ENCODE measurements around the gene CLTCL1.

Gene CLTCL1

GRCh38 chr22:19181786-19182471 lies 109.6 kb downstream of the CLTCL1 start:
- DNase-seq, result no peak
- Mint-ChIP-seq H3K4me1 (ENCODE audit: low read depth in 2 of 2) (peaks cover 11 to 16% of the 10 kb centered on the region in 2 donors), H3K27me3 (peaks cover 0 to 10% of the 10 kb centered on the region in 2 donors), H3K36me3 (ENCODE audit: insufficient read depth) (peaks cover 6% of the 10 kb centered on the region), H3K4me3 (no peak overlapping the region), H3K9me3 (no peaks in the 10 kb centered on the region), H3K27ac (peak overlapping the region in 1 of 2 donors; percentile 66)
- ATAC-seq (replicated peaks), result no peak

GRCh38 chr22:19180740-19181410 lies 110.6 kb downstream of the CLTCL1 start:
- H3K27me3 Mint-ChIP-seq, result peaks cover 0 to 10% of the 10 kb centered on the region in 2 donors
- no peaks in the 10 kb centered on the region for H3K9me3 Mint-ChIP-seq
- peaks cover 12 to 21% of the 10 kb centered on the region in 2 donors for H3K4me1 Mint-ChIP-seq (ENCODE audit: low read depth in 2 of 2)
- ATAC-seq (replicated peaks), result no peak
- H3K36me3 Mint-ChIP-seq (ENCODE audit: insufficient read depth), result peaks cover 4% of the 10 kb centered on the region
- H3K27ac Mint-ChIP-seq, result peak overlapping the region; percentile 12 to 26
- no peak for DNase-seq
- no peak overlapping the region for H3K4me3 Mint-ChIP-seq

GRCh38 chr22:19180234-19180633 lies 111.3 kb downstream of the CLTCL1 start:
- H3K27me3 Mint-ChIP-seq, result peaks cover 0 to 10% of the 10 kb centered on the region in 2 donors
- DNase-seq, result no peak
- H3K9me3 Mint-ChIP-seq, result no peaks in the 10 kb centered on the region
- H3K27ac Mint-ChIP-seq, result no peak overlapping the region
- H3K4me3 Mint-ChIP-seq, result no peak overlapping the region
- no peak for ATAC-seq (replicated peaks)
- peaks cover 12 to 21% of the 10 kb centered on the region in 2 donors for H3K4me1 Mint-ChIP-seq (ENCODE audit: low read depth in 2 of 2)
- H3K36me3 Mint-ChIP-seq (ENCODE audit: insufficient read depth), result peaks cover 7% of the 10 kb centered on the region

GRCh38 chr22:19179497-19180048 lies 111.9 kb downstream of the CLTCL1 start:
- peaks cover 0 to 4% of the 10 kb centered on the region in 2 donors for H3K27me3 Mint-ChIP-seq
- peak overlapping the region; percentile 62 to 70 for H3K27ac Mint-ChIP-seq
- peaks cover 12 to 21% of the 10 kb centered on the region in 2 donors for H3K4me1 Mint-ChIP-seq (ENCODE audit: low read depth in 2 of 2)
- H3K4me3 Mint-ChIP-seq, result peak overlapping the region; percentile 81 to 83
- peaks cover 7% of the 10 kb centered on the region for H3K36me3 Mint-ChIP-seq (ENCODE audit: insufficient read depth)
- peak in 1 of 3 experiments; percentile 23 for DNase-seq
- peak; percentile 52 for ATAC-seq (replicated peaks)
- H3K9me3 Mint-ChIP-seq, result no peaks in the 10 kb centered on the region

- Mint-ChIP-seq H3K9me3 (no peaks in the 10 kb centered on the region), H3K27ac (peak within 1 kb of the TSS; percentile 62 to 70), H3K4me3 (peak within 1 kb of the TSS; percentile 81 to 83), H3K36me3 (ENCODE audit: insufficient read depth) (peaks cover 7% of the 10 kb centered on the region), H3K27me3 (no peaks in the 10 kb centered on the region), H3K4me1 (ENCODE audit: low read depth in 2 of 2) (peaks cover 12 to 21% of the 10 kb centered on the region in 2 donors)
- ATAC-seq (replicated peaks) (peak; percentile 71), DNase-seq (peak; percentile 38 to 55 (median 52))
Observed at GRCh38 chr22:19178657-19179496, 112.6 kb downstream of the CLTCL1 start, which contains the start of gene SLC25A1. Gene SLC25A1, minus strand, starts transcription at chr22:19178736. Its CDS starts 63 bp downstream, at chr22:19178673.

GRCh38 chr22:19178065-19178656 lies 113.4 kb downstream of the CLTCL1 start:
- ATAC-seq (replicated peaks), result peak; percentile 66
- peak overlapping the region; percentile 59 to 68 for H3K4me3 Mint-ChIP-seq

GRCh38 chr22:19177164-19178064 lies 114.1 kb downstream of the CLTCL1 start:
- Mint-ChIP-seq H3K27ac (peak overlapping the region; percentile 22 to 60), H3K9me3 (no peaks in the 10 kb centered on the region), H3K4me1 (ENCODE audit: low read depth in 2 of 2) (peaks cover 21 to 31% of the 10 kb centered on the region in 2 donors), H3K27me3 (no peaks in the 10 kb centered on the region), H3K4me3 (peak overlapping the region; percentile 59 to 68), H3K36me3 (ENCODE audit: insufficient read depth) (peaks cover 9% of the 10 kb centered on the region)
- ATAC-seq (replicated peaks) (peak; percentile 2), DNase-seq (no peak)

More at GRCh38 chr22:19178065-19178656, 113.4 kb downstream of the CLTCL1 start:
- Mint-ChIP-seq H3K9me3 (no peaks in the 10 kb centered on the region), H3K27me3 (no peaks in the 10 kb centered on the region), H3K4me1 (ENCODE audit: low read depth in 2 of 2) (peaks cover 17 to 26% of the 10 kb centered on the region in 2 donors), H3K36me3 (ENCODE audit: insufficient read depth) (peaks cover 9% of the 10 kb centered on the region), H3K27ac (peak overlapping the region in 1 of 2 donors; percentile 17)
- DNase-seq, result peak; percentile 28 to 49 (median 41)

- ATAC-seq (replicated peaks), result no peak
- Mint-ChIP-seq H3K27me3 (no peaks in the 10 kb centered on the region), H3K27ac (peak overlapping the region; percentile 38 to 60), H3K9me3 (no peaks in the 10 kb centered on the region), H3K4me3 (peak overlapping the region; percentile 59 to 68), H3K4me1 (ENCODE audit: low read depth in 2 of 2) (peaks cover 23 to 32% of the 10 kb centered on the region in 2 donors), H3K36me3 (ENCODE audit: insufficient read depth) (peaks cover 14% of the 10 kb centered on the region)
- DNase-seq, result no peak
Observed at GRCh38 chr22:19176732-19177131, 114.8 kb downstream of the CLTCL1 start.

GRCh38 chr22:19176175-19176643 lies 115.3 kb downstream of the CLTCL1 start:
- H3K27ac Mint-ChIP-seq, result peak overlapping the region; percentile 38 to 60
- ATAC-seq (replicated peaks) (no peak), DNase-seq (no peak)
- H3K4me3 Mint-ChIP-seq, result peak overlapping the region; percentile 59 to 68
- no peaks in the 10 kb centered on the region for H3K9me3 Mint-ChIP-seq
- H3K27me3 Mint-ChIP-seq, result no peaks in the 10 kb centered on the region
- H3K36me3 Mint-ChIP-seq (ENCODE audit: insufficient read depth), result peaks cover 17% of the 10 kb centered on the region
- peaks cover 23 to 32% of the 10 kb centered on the region in 2 donors for H3K4me1 Mint-ChIP-seq (ENCODE audit: low read depth in 2 of 2)

- H3K4me3 Mint-ChIP-seq, result peak overlapping the region; percentile 41 to 68
- peaks cover 18% of the 10 kb centered on the region for H3K36me3 Mint-ChIP-seq (ENCODE audit: insufficient read depth)
- H3K27me3 Mint-ChIP-seq, result peaks cover 0 to under 1% of the 10 kb centered on the region in 2 donors
- DNase-seq, result no peak
- peak overlapping the region in 1 of 2 donors; percentile 60 for H3K27ac Mint-ChIP-seq
- H3K4me1 Mint-ChIP-seq (ENCODE audit: low read depth in 2 of 2), result peaks cover 27 to 36% of the 10 kb centered on the region in 2 donors
- no peaks in the 10 kb centered on the region for H3K9me3 Mint-ChIP-seq
- no peak for ATAC-seq (replicated peaks)
Observed at GRCh38 chr22:19175602-19176174, 115.8 kb downstream of the CLTCL1 start.

DNA sequence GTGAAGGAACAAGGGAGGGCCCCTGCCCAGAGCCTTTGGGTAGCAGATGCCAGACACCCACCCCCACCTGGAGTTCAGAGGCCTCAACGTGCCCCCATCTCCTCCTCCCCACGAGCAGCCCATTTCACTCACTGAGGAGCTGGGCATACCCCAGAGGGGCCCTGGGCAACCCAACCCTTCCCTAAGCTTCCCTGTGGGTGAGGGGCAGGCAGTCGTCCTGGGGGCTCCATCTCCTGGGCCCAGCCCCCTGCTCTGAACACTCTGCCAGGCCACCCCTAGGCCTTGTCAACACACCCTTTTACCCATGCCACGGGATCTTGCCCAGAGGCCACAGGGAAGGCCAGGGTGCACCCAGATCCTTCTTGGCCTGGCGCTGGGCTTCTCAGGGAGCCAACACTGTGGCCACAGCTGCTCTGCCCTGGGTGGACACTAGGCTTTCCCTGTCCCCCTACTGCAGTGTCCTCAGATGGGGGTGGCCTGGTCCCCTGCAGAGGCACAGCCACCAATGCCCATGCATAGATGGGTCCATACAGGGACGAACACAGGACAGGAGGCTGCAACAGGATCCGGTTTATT lies 116.4 kb downstream of the CLTCL1 start:
- H3K4me1 Mint-ChIP-seq (ENCODE audit: low read depth in 2 of 2), result peaks cover 32 to 37% of the 10 kb centered on the region in 2 donors
- no peaks in the 10 kb centered on the region for H3K9me3 Mint-ChIP-seq
- no peak for DNase-seq
- peaks cover 18% of the 10 kb centered on the region for H3K36me3 Mint-ChIP-seq (ENCODE audit: insufficient read depth)
- no peak overlapping the region for H3K27ac Mint-ChIP-seq
- ATAC-seq (replicated peaks), result no peak
- H3K4me3 Mint-ChIP-seq, result no peak overlapping the region
- H3K27me3 Mint-ChIP-seq, result peaks cover 0 to 6% of the 10 kb centered on the region in 2 donors

All from effector memory CD8-positive, alpha-beta T cell (primary cell).